Astrocyte of the spinal cord (primary cell): ENCODE data around the gene CFAP206.

Experiments used
- DNase-seq: peaks from one replicate; pipeline ENCODE4 v3.0.0; 2011; ENCODE audit warnings: low read depth, low spot score
- H3K4me3 ChIP-seq: 2 replicates; pipeline ENCODE4 v1.5.1; 2011; ENCODE audit warnings: low read depth, mild to moderate bottlenecking, low read length, moderate library complexity
- CTCF ChIP-seq: IDR thresholded peaks from 2 replicates; pipeline ENCODE4 v1.5.1; 2012; ENCODE audit warnings: low read depth, mild to moderate bottlenecking, low read length, inconsistent platforms
- in situ Hi-C: cut with HindIII; loops from 2 replicates; pipeline ENCODE4 v1.10.0; 2017; ENCODE audit warnings: low sequenced_read_pairs

CFAP206 gene

GRCh38 chr6:87395431-87395830 is 12.3 kb upstream of the CFAP206 start:
- H3K4me3 ChIP-seq, result no peak overlapping the region
- TF ChIP-seq CTCF, result no peak
- DNase-seq, result no peak
- in situ Hi-C loops, result no loop called here

GRCh38 chr6:87396595-87397392 is 11.0 kb upstream of the CFAP206 start:
- DNase-seq, result no peak
- in situ Hi-C loops, result no loop called here
- no peak overlapping the region for H3K4me3 ChIP-seq
- no peak for TF ChIP-seq CTCF

- DNase-seq, result no peak
- H3K4me3 ChIP-seq, result no peak overlapping the region
- in situ Hi-C loops, result no loop called here
- TF ChIP-seq CTCF, result no peak
These were observed 10.1 kb upstream of the CFAP206 start for GRCh38 chr6:87397656-87398055.

GRCh38 chr6:87401832-87402231 is 5.9 kb upstream of the CFAP206 start:
- no peak overlapping the region for H3K4me3 ChIP-seq
- no peak for DNase-seq
- in situ Hi-C loops, result no loop called here
- no peak for TF ChIP-seq CTCF

GRCh38 chr6:87407561-87407900 is 241 bp upstream of the CFAP206 start:
- peak overlapping the region; percentile 78 for H3K4me3 ChIP-seq
- in situ Hi-C loops, result no loop called here
- peak; percentile 55 for DNase-seq
- TF ChIP-seq CTCF, result no peak

GRCh38 chr6:87408721-87409155 is 966 bp downstream of the CFAP206 start:
- DNase-seq, result no peak
- in situ Hi-C loops, result no loop called here
- TF ChIP-seq CTCF, result no peak
- H3K4me3 ChIP-seq, result peak overlapping the region; percentile 78
